NCI-H2029 (cell line): ENCODE data around the gene RPS16.

ENCODE experiments used
- DNase-seq: peaks from one replicate; lab custom pipeline; 2025; lab: John Stamatoyannopoulos, UW

The RPS16 gene

DNA sequence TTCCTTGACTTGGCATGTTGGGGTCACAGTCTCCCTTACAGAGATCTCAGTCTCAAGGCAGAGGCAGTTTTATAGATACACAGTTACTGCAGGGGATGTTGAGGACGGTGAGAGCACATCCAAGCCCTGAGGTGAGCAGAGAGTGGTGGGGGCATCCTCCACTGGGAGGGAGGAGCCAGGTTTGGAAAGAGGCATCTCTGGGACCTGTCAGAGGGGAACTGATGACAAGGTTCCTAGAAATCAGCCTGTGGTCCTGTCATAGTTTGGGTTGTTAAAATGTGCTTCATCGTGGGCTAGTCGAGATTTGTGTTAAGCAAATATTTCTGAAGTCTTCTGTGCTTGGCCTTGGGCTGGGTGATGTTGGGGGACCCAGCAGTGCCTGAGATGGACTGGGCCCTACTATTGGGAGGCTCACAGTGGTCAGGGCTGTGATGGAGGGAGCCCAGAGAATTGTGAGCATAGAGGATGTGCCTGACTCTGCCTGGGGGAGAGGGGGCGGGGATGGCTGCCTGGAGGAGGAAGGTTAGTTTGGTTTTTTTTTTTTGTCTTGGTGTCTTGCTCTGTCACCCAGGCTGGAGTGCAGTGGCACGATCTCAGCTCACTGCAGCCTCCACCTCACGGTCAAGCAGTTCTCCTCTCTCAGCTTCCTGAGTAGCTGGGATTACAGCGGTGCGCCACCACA is 13.5 kb upstream of the RPS16 start:
- DNase-seq = no peak

DNA sequence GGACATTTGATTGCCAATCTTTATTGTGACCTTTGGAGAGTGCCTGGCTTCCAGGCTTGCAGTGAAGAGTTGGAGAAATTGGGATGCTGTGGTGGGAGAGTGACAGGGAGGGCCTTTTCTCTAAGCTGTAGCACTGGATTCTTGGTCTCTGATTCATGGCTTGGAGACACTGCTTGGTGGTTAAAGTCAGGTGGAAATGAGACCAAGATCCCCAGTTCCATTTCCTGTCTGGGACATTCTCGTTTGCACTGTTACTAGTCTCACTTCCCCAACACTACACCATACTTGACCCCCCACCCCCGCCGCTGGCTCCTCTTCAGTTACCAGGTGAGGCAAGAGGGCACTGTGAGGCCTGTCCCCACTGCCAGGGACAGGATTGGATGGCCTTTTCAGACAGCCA is 12.5 kb upstream of the RPS16 start:
- no peak for DNase-seq

DNA sequence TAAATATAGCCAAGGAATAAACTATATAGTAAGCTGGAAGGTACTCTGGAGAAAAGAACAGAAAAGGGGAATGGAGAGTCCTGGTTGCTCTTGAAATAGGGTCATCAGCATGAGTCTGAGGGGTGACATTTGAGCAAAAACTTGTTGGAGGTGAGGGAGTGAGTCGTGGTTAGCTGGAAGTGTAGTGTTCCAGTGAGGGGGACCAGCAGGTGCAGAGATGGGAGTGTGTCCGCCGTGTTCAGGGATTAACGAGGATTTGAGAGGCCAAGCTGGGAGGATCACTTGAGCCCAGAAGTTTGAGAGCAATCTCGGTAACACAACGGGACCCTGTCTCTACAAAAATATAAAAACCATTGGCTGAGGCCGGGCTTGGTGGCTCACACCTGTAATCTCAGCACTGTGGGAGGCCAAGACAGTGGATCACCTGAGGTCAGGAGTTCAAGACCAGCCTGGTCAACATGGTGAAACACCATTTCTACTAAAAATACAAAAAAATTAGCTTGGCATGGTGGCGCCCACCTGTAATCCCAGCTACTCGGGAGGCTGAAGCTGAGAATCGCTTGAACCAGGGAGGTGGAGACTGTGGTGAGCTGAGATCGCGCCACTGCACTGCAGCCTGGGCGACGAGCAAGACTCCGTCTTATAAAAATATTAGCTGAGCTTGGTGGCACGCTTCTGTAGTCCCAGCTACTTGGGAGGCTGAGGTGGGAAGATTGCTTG is 10.8 kb upstream of the RPS16 start:
- no peak for DNase-seq

DNA sequence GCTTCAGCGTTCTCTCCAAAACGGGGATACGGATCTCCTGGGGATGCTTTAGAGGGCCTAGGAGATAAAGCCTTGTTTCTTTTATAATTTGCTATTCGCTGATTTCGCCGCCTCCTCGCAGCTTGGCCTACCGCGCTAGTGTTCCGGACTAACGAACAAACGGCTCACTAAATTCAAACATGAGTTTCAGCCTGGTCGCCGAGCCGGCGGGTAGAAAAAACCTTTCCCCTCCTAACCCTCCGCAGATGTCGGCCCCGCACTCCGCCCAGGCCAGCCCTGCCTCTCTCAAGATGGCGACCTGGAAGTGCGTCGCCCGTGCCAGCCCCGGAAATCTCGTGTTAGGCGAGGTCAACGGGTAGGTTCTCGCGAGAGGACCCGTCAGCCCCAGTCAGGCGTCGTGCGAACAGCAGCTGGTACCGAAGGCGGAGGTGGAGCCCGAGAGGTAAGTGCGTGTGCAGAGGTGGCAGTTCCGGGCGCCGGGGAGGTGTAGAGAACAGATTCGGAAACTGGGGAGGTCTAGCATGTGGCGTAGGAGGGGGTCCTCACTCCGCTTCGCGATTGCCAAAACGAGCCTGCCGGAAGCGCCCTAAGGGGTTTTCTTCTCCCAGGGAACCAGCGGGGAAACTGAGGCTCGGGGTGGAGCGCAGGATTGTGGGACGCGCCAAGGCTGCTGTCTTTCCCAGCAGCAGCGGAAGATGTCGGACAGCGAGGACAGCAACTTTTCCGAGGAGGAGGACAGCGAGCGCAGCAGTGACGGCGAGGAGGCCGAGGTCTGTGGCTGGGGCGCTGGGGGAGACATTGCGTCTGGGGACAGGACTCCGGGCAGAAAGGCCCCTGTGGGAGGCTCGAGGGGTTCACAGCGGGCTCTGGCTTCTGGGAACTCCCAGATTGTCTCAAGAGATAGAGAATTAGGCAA is 9.7 kb upstream of the RPS16 start, which contains the start of gene SUPT5H:
Gene SUPT5H (plus strand): TSS at position 387 of the 916 bp plus-strand sequence. CDS start 309 bp downstream, at position 696.
- DNase-seq = peak; percentile 99

DNA sequence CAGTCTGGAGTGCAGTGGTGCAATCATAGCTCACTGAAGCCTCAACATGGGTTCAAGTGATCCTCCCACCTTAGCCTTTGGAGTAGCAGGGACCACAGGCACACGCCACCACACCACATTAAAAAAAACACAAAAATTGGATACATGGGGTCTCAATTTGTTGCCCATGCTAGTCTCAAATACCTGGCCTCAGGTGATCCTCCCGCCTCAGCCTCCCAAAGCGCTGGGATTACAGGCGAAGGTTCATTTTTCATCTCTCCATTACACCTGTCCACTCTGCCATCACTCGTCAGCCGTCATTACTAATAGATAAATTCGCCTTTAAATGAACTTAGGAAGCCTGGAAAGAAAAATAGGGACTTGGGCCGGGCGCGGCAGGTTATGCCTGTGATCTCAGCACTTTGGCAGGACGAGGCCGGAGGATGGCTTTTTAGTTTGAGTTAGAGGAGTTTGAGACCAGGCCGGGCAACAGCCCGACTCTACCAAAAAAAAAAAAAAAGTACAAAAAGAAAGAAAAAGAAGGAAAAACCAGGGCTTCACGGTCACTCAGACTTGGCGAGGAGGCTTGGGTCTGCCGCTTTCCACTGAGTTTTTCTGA is 8.9 kb upstream of the RPS16 start:
- no peak for DNase-seq

DNA sequence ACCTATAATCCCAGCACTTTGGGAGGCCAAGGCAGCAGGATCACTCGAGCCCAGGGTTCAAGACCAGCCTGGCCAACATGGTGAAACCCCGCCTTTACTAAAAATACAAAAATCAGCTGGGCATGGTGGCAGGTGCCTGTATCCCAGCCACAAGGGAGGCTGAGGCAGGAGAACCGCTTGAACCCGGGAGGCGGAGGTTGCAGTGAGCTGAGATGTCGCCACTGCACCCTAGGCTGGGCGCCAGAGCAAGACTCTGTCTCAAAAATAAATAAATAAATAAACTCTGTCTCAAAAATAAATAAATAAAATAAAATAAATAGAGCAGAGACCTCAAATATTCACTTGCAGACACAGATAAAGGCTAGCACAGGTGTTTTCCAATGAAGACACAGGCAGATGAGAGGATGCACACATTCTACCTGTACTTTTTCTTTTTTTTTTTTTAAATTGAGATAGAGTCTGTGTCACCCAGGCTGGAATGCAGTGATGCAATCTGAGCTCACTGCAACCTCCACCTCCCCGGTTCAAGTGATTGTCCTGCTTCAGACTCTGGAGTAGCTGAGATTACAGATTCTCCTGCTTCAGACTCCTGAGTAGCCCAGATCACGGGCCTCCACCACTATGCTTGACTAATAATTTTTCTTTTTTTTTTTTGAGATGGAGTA is 2.7 kb upstream of the RPS16 start:
- DNase-seq = no peak

DNA sequence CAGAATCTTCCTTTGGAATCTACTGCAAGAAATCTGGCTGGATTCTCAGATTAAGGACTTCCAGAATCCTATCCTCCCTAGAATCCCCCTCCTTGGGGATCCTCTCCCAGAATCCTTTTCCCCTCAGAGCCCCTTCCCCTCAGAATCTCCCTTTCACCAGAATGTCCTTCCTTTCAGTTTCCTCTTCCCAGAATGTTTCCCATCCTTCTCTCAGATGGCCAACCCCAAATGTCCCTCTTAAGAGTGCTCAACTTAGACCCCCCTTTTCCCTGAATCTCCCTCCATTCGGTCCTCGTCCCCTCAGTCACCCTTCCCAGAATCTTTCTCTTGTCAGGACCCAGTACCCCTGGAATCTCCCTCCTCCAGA is 584 bp upstream of the RPS16 start:
- no peak for DNase-seq

DNA sequence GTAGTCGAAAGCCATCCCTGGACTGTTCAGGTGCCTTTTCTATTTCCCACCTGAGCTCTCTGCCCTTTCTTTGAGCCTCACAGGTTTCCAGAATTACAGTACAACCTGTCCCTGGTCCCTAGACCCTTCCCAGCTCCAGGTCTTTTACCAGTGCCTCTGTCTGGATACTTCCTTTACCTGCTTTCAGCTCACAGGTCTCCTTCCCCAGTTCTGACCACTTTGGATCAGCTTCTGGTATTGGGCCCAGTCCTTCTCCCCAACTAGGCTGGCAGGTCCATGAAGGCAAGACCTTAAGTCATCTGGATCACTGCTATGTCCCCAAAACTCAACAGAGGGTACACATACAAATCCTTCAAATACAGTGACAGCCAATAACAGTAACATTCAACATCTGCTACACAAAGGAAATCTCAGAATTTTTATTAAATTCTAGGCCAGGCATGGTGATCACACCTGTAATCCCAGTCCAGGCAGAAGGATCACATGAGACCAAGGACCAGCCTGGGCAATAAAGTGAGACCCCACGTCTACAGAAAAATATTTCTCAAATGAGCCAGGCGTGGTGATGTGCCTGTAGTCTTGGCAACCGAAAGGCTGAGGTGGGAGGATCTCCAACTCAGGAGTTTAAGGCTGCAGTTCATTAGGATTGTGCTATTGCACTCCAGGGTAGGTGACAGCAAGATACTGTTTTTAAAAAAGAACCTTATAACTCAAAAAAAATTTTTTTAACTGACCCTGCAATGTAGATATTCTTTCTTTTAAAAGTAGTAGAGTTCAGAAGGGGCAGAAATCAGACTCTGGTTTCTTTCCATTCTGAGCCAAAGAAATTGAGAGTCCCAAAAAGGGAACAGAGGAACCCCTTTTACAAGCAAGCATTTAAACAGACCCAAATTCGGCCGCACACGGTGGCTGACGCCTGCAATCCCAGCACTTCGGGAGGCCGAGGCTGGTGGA is 1.3 kb downstream of the RPS16 start:
- DNase-seq = no peak

DNA sequence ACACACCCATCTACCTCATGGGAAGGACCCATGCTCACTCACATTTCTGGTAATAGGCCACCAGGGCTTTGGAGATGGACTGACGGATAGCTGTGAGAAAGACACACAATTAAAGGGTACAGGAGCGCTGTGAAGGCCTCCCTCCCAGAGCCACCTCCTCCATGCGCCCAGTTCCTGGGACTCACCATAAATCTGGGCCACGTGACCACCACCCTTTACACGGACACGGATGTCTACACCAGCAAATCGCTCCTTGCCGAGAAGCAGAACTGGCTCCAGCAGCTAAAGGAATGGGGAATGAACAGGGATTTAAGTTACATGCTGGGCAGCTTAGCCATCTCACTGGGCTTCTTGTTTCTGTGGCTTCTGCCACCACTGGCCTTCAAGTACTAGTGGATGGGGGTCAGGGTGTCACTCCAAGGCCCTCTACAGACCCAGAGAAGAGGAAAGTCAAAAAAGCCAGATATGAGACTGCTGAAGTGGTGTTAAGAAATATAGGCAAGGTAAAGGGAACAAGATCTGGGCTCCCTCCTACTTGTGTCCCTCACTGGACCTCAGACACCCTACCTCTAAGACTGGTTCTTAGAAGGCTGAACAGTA is 2.2 kb downstream of the RPS16 start:
- DNase-seq = no peak

DNA sequence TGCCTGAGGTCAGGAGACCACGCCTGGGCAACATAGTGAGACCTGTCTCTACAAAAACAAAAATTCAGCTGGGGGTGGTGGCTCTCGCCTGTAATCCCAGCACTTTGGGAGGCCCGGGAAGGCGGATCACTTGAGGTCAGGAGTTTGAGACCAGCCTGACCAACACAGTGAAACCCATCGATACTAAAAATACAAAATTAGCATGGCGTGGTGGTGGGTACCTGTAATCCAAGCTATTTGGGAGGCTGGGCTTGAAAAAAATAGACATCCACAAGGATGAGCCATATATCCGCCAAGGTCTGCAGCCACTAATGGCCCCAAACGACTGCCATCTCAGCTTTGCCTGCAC is 3.1 kb downstream of the RPS16 start:
- no peak for DNase-seq

DNA sequence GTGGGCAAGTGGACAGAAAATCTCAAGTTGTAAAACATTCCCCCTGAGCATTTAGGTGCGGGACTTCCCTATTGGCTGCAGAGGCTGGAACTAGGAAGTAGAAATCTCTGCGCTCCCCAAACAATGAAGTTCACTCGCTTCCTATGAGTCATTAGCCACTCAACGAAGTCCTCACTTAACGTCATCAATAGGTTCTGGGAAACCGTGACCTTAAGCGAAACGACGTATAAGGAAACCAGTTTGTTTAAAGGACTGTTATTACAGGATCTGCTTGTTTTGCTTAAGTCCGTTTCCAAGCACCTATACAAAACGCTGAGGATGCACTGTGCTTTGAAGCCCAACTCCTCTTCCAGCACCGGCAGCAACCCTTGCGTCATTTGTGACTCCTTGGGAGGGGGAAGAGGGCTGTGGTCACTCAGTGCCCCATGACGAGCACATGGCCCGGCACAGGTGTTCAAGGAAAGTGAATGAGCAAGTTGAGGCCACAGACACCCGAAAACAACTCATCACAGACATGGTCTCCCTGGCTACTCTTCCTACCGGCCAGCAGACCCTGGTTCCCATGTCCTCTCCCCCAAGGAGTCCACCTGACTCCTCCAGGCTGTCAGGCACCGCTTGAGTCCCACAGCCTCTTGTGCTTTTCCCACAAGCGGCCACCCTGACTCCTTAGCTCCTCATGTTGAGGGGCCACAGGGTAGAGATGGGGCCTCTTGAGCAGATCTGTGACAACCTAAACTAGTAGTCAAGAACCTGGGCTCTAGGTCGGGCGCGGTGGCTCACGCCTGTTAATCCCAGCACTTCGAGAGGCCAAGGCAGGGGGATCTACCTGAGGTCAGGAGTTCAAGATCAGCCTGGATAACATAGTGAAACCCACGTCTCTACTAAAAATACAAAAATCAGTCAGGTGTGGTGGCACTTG is 4.8 kb downstream of the RPS16 start:
- peak; percentile 85 for DNase-seq

DNA sequence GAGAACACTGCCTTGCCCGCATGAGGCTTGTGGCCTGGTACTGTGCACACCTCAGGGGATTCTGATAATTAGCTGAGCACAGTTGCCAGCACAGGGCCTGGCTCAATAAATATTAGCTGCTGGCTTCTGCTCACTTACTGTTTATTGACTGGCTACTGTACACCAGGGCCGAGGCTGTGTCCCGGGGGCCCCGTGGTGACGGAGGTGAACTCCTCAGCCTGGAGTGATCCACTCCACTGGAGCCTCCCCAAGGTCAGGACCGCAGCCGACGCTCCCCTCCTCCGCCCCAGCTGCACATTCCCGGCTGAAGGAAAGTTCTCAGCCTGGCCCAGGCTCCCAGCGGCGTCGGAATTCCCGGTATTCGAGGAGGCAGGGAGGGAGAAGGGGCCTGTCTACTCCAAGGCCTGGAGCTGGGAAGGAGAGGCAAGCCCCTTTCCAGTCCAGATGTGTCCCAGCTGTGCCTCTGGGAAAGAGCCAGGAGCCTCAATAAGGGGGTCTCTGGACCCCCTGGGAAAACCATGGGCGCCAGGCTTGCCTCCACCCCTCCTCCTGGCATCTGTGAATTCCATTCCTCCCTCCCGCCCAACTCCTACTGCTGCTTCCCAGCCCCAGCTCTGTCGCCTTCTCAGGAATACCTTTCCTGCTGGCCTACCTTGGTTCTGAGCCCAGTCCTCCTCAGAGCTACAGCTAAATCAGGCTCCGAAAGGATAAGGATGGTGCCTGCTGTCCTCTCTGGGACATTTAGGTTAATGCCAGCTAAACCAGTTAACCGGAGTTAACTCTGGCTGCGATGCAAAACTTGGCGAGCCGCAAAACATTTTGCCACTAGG is 7.3 kb downstream of the RPS16 start:
- no peak for DNase-seq

DNA sequence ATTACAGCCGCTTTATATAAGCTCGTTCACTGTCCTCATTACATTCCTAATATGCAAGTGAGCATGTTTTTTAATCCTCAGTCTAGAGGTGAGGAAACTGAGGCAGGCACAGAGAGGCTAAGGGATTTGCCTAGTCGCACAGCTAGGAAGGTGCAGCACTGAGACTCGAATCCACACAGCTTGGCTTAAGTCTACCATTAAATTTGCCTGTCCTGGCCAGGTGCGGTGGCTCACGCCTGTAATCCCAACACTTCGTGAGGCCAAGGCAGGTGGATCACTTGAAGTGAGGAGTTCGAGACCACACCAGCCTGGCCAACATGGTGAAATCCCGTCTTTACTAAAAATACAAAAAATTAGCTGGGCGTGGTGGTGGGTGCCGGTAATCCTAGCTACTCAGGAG is 8.0 kb downstream of the RPS16 start:
- DNase-seq = no peak

DNA sequence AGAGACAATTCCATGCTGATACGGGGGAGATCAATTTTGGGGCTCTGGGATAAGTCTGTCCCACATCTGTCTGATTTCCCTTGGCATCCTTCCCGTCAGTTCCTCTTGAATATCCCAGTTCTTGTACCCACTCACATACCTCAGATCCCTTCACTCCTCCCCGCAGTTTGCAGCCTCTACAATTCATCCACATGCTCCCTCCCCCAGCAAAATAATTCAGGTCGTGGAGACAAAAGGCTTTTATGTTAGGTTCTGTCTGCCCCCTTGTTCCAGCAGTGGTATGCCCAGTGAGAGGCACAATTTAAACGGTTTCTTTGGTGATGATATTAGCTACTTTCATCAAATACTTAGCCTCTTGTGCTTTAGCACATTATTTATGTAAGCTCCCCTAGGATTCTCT is 9.6 kb downstream of the RPS16 start:
- no peak for DNase-seq

DNA sequence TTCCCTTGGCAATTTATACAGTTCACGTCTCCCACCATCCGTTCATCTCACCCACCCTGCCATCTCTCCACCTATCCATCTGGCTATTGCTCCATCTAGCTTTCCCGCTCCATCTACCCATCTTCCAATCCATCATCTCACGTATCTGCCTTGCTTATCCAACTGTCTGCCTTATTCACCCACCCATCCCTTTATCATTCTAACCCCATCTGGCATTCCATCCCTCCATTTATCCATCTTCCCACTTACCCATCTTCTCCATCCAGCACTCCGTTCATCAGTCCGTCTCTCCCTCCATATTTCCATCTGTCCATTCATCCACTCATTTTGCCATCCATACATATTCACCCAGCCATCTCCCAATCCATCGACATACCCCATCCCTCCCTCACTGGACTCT is 10.0 kb downstream of the RPS16 start:
- DNase-seq = no peak

DNA sequence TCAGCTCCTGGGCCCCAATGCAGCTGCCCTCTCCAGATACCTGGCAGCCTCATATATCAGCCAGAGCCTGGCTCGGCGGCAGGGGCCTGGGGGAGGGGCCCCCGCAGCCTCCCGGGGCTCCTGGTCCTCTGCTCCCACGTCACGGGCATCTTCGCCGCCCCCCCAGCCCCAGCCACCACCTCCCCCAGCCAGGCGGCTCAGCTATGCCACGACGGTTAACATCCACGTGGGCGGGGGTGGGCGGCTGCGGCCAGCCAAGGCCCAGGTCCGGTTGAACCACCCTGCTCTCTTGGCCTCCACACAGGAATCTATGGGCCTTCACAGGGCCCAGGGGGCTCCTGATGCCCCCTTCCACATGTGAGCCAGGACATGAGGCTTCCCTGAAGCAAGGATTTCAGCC is 10.8 kb downstream of the RPS16 start:
- no peak for DNase-seq

DNA sequence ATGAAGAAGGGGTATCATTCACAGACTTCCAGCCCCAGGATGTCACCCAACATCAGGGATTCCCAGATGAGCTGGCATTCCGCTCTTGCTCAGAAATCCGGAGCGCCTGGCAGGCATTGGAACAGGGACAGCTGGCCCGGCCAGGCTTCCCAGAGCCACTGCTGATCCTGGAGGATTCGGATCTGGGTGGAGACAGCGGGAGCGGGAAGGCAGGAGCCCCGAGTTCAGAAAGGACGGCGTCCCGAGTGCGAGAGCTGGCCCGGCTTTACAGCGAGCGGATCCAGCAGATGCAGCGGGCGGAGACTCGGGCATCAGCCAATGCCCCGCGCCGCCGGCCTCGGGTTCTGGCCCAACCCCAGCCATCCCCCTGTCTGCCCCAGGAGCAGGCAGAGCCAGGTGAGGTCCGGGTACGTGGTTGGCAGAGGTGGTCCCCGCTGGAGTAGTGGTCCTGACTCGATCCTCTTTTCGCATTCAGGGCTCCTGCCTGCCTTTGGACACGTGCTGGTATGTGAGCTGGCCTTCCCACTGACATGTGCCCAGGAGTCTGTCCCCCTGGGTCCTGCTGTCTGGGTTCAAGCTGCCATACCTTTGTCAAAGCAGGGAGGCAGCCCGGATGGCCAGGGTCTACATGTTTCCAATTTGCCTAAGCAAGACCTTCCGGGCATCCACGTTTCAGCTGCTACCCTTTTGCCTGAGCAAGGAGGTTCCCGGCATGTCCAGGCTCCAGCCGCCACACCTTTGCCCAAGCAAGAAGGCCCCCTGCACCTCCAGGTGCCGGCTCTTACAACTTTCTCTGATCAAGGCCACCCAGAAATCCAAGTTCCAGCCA is 12.3 kb downstream of the RPS16 start:
- DNase-seq = no peak
